Panc1 (cell line): ENCODE results near the gene GMNC. TPM values are rescaled to one million over a fixed set of nuclear protein-coding genes. Genes with fewer than 3 reads are reported as not detected.

ENCODE experiments used
- ATAC-seq: fragments of 200-7000 bp; cut with Tn5 transposase; 2 replicates; pipeline ENCODE4 v1.9.1; 2020; ENCODE audit warnings: mild to moderate bottlenecking, moderate library complexity
- BruUV-seq: library from RNA; stranded (reverse); fragments of 400-500 nt; replicated peaks from 2 replicates; lab custom pipeline; 2021; lab: Mats Ljungman, UMichigan
- CTCF ChIA-PET: fragments of 300-600 bp; sonication (Branson Sonifier 250); formaldehyde crosslinking; loops from one replicate; lab custom pipeline; 2022; ENCODE audit warnings: antibody characterized with exemption; lab: Charles Lee
- POLR2A ChIA-PET: fragments of 300-600 bp; sonication (Branson Sonifier 250); formaldehyde crosslinking; loops from one replicate; lab custom pipeline; 2022; ENCODE audit warnings: antibody characterized with exemption; lab: Charles Lee
- DNase-seq: peaks from one replicate; pipeline ENCODE4 v3.0.0-alpha.2; 2010; ENCODE audit warnings: low read depth, low spot score
- H3K27ac ChIP-seq: 2 replicates; pipeline ENCODE4 v1.5.1; 2011; ENCODE audit warnings: mild to moderate bottlenecking, low read length, inconsistent platforms
- H3K27me3 ChIP-seq: fragments of 200-500 bp; sonication (Bioruptor generic); 2 replicates; pipeline ENCODE4 v1.6.0; 2014; ENCODE audit warnings: low read length, inconsistent platforms; ENCODE audit not compliant: control insufficient read depth, insufficient read depth
- H3K36me3 ChIP-seq: fragments of 200-500 bp; sonication (Bioruptor generic); 2 replicates; pipeline ENCODE4 v1.5.1; 2014; ENCODE audit warnings: inconsistent platforms, mild to moderate bottlenecking, low read length, moderate library complexity; ENCODE audit not compliant: control insufficient read depth, insufficient read depth
- H3K4me1 ChIP-seq: 2 replicates; pipeline ENCODE4 v1.5.1; 2011; ENCODE audit warnings: inconsistent platforms, mild to moderate bottlenecking, low read length, moderate library complexity; ENCODE audit not compliant: control insufficient read depth, insufficient read depth
- H3K4me3 ChIP-seq, 2 experiments: 2 replicates each; pipeline ENCODE4 v1.5.1; 2011 to 2012; ENCODE audit warnings: low read depth in 2 of 2, low read length in 2 of 2, mild to moderate bottlenecking in 2 of 2, inconsistent platforms in 1 of 2, moderate library complexity in 1 of 2
- H3K9me3 ChIP-seq: fragments of 200-500 bp; sonication (Bioruptor generic); 2 replicates; pipeline ENCODE4 v1.5.1; 2014; ENCODE audit warnings: low read depth, mild to moderate bottlenecking, inconsistent platforms, low read length, moderate library complexity; ENCODE audit not compliant: control insufficient read depth, insufficient read depth
- POLR2AphosphoS5 ChIP-seq: IDR thresholded peaks from 2 replicates; pipeline ENCODE4 v1.6.1; 2012; ENCODE audit warnings: mild to moderate bottlenecking, low read depth, low read length, moderate library complexity
- SIN3A ChIP-seq: IDR thresholded peaks from 2 replicates; pipeline ENCODE4 v1.6.1; 2012; ENCODE audit warnings: low read depth, mild to moderate bottlenecking, low read length, moderate library complexity, borderline replicate concordance; ENCODE audit not compliant: insufficient read depth
- TCF7L2 ChIP-seq: IDR thresholded peaks from 2 replicates; pipeline ENCODE4 v1.6.1; 2011; ENCODE audit warnings: mild to moderate bottlenecking, low read depth, low read length, inconsistent platforms
- in situ Hi-C: cut with HindIII; loops from 2 replicates; pipeline ENCODE4 v1.10.0; 2016; ENCODE audit warnings: low sequenced_read_pairs, low pct_unique_long_range_greater_than_20kb
- intact Hi-C: fragments of 100-400 bp; cut with micrococcal nuclease; formaldehyde crosslinking; loops from one replicate; pipeline ENCODE4 v1.10.0; 2022; ENCODE audit not compliant: unreplicated experiment
- total RNA-seq: library from RNA; stranded (reverse); gene quantifications from one replicate; pipeline ENCODE4 v1.2.1, GENCODE V29; 2021; ENCODE audit not compliant: unreplicated experiment
- TF ChIP-seq, protein P1 (sequence below), 2 experiments: IDR thresholded peaks; 2 replicates each; pipeline ENCODE4 v1.6.1; 2011 to 2012; ENCODE audit warnings: low read depth in 2 of 2, control low read depth in 1 of 2, low read length in 1 of 2, mild to moderate bottlenecking in 1 of 2, moderate library complexity in 1 of 2; ENCODE audit not compliant: insufficient read depth in 1 of 2
- TF ChIP-seq, protein P2 (sequence below): fragments of 450-650 bp; IDR thresholded peaks from 2 replicates; pipeline ENCODE4 v1.5.1; 2017; ENCODE audit warnings: mild to moderate bottlenecking

GMNC gene
- total RNA-seq, 1 experiment from 2014 or later: not detected

DNA sequence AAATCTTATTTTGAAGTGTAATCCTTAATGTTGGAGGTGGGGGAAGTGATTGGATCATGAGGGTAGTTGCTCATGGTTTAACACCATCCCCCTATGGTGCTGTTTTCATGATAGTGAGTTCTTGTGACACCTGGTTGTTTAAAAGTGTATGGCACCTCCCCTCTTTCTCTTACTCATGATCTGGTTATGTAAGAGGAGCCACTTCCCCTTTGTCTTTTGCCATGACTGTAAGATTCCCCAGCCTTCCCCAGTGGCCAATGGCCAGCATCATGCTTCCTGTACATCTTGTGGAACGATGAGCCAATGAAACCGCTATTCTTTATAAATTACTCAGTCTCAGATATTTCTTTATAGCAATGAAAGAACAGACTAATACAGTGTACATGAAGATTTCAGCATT is 39.8 kb upstream of the GMNC start:
- CTCF ChIA-PET: no interaction called here
- H3K36me3 ChIP-seq: no peaks in the 10 kb centered on the region
- H3K9me3 ChIP-seq: no peaks in the 10 kb centered on the region
- no peak overlapping the region for H3K4me3 ChIP-seq
- intact Hi-C loops: no loop called here
- POLR2A ChIA-PET: no interaction called here
- H3K4me1 ChIP-seq: no peaks in the 10 kb centered on the region
- ATAC-seq: no peak
- in situ Hi-C loops: no loop called here
- DNase-seq: no peak
- no TSS peak for BruUV-seq
- TF ChIP-seq, protein P1, sequence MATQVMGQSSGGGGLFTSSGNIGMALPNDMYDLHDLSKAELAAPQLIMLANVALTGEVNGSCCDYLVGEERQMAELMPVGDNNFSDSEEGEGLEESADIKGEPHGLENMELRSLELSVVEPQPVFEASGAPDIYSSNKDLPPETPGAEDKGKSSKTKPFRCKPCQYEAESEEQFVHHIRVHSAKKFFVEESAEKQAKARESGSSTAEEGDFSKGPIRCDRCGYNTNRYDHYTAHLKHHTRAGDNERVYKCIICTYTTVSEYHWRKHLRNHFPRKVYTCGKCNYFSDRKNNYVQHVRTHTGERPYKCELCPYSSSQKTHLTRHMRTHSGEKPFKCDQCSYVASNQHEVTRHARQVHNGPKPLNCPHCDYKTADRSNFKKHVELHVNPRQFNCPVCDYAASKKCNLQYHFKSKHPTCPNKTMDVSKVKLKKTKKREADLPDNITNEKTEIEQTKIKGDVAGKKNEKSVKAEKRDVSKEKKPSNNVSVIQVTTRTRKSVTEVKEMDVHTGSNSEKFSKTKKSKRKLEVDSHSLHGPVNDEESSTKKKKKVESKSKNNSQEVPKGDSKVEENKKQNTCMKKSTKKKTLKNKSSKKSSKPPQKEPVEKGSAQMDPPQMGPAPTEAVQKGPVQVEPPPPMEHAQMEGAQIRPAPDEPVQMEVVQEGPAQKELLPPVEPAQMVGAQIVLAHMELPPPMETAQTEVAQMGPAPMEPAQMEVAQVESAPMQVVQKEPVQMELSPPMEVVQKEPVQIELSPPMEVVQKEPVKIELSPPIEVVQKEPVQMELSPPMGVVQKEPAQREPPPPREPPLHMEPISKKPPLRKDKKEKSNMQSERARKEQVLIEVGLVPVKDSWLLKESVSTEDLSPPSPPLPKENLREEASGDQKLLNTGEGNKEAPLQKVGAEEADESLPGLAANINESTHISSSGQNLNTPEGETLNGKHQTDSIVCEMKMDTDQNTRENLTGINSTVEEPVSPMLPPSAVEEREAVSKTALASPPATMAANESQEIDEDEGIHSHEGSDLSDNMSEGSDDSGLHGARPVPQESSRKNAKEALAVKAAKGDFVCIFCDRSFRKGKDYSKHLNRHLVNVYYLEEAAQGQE (IDR thresholded peaks at IDR 0.05; ENCODE audit: insufficient read depth in 1 of 2, low read depth in 2 of 2, low read length in 1 of 2): no peak
- no peaks in the 10 kb centered on the region for H3K27me3 ChIP-seq
- no peak overlapping the region for H3K27ac ChIP-seq

DNA sequence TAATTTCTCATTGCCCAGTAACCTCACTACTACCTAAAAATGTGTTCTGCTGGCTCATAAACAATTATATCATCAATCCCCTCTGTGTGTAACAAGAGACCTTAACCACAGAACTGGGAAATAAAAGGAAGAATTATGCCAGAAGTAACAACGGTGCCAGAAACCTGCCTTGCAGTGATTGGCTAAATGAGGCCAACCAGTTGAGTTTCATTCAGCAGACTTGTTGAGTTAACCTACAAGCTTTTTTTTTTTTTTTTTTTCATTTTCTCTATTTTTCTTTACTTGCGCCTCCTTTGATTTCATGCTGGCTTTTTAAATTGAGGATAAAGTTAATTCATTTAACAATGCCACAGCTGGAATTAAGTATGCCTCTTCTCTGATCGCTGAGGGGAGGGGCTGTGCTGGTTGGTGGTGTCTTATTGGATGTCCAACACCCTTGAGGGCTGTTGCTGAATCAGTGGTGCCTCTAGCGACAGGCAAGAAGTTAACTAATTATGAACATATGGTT is 30.0 kb upstream of the GMNC start:
- H3K4me1 ChIP-seq: no peaks in the 10 kb centered on the region
- no peak overlapping the region for H3K27ac ChIP-seq
- POLR2A ChIA-PET: no interaction called here
- CTCF ChIA-PET: no interaction called here
- in situ Hi-C loops: no loop called here
- no peaks in the 10 kb centered on the region for H3K27me3 ChIP-seq
- no peak for TF ChIP-seq TCF7L2
- TF ChIP-seq SIN3A: no peak
- TF ChIP-seq, protein P2, sequence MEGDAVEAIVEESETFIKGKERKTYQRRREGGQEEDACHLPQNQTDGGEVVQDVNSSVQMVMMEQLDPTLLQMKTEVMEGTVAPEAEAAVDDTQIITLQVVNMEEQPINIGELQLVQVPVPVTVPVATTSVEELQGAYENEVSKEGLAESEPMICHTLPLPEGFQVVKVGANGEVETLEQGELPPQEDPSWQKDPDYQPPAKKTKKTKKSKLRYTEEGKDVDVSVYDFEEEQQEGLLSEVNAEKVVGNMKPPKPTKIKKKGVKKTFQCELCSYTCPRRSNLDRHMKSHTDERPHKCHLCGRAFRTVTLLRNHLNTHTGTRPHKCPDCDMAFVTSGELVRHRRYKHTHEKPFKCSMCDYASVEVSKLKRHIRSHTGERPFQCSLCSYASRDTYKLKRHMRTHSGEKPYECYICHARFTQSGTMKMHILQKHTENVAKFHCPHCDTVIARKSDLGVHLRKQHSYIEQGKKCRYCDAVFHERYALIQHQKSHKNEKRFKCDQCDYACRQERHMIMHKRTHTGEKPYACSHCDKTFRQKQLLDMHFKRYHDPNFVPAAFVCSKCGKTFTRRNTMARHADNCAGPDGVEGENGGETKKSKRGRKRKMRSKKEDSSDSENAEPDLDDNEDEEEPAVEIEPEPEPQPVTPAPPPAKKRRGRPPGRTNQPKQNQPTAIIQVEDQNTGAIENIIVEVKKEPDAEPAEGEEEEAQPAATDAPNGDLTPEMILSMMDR: no peak
- no peak for TF ChIP-seq POLR2AphosphoS5
- TF ChIP-seq, protein P1 (IDR thresholded peaks at IDR 0.05; ENCODE audit: insufficient read depth in 1 of 2, low read depth in 2 of 2, low read length in 1 of 2): no peak
- no peak overlapping the region for H3K4me3 ChIP-seq
- no peaks in the 10 kb centered on the region for H3K36me3 ChIP-seq
- no TSS peak for BruUV-seq
- ATAC-seq (no peak), DNase-seq (no peak)
- intact Hi-C loops: no loop called here
- H3K9me3 ChIP-seq: no peaks in the 10 kb centered on the region
